ENCODE results near the gene TLCD3B.
A peak's percentile ranks its signal among the peaks of the same experiment; 100 is the strongest.
"Not testable (repeated sequence)": the region's sequence is repeated elsewhere in the genome, so short reads cannot be mapped to it uniquely, and the experiment has no call there.

Gene TLCD3B

GRCh38 chr16:30041841-30042240, 10.8 kb upstream of the TLCD3B start:
- Histone ChIP-seq H3K79me2 (ENCODE audit: control insufficient read depth, insufficient read depth, low read length, poor library complexity) (no peaks in the 10 kb centered on the region), H3K36me3 (ENCODE audit: control insufficient read depth in 1 of 2, insufficient read depth in 2 of 2, low read length in 2 of 2) (no peaks in the 10 kb centered on the region), H3K23ac (ENCODE audit: low read length) (no peak overlapping the region), H3K4me1 (ENCODE audit: control insufficient read depth in 1 of 2, insufficient read depth in 2 of 2, low read length in 2 of 2) (no peaks in the 10 kb centered on the region), H2AFZ (ENCODE audit: insufficient read depth, low read length, poor library complexity) (no peak overlapping the region), H4K8ac (ENCODE audit: low read depth, low read length) (no peak overlapping the region), H4K12ac (ENCODE audit: low read depth, low read length) (no peak overlapping the region), H2BK12ac (ENCODE audit: low read length) (no peak overlapping the region), H2BK5ac (ENCODE audit: low read depth, low read length, poor library complexity) (no peak overlapping the region), H3K14ac (ENCODE audit: low read length) (no peak overlapping the region), H3K79me1 (ENCODE audit: low read length) (no peaks in the 10 kb centered on the region), H3K9ac (ENCODE audit: low read length) (no peak overlapping the region), H4K91ac (ENCODE audit: low read depth, low read length) (no peak overlapping the region), H3K4ac (ENCODE audit: low read depth, low read length) (no peak overlapping the region), H2AK5ac (ENCODE audit: low read length) (no peak overlapping the region), H3K4me3 (ENCODE audit: low read depth, low read length) (no peak overlapping the region), H3K27ac (ENCODE audit: low read depth, low read length) (no peak overlapping the region), H3K4me2 (ENCODE audit: low read length) (no peak overlapping the region), H3K18ac (ENCODE audit: low read length) (no peak overlapping the region), H3K27me3 (ENCODE audit: insufficient read depth, low read length) (no peaks in the 10 kb centered on the region), H3K9me3 (ENCODE audit: insufficient read depth, low read depth, low read length) (peaks cover 4% of the 10 kb centered on the region), H2BK120ac (ENCODE audit: insufficient read depth, low read length, poor library complexity) (no peak overlapping the region)
- WGBS (ENCODE audit: extremely low coverage, insufficient coverage, insufficient read length): no CpG with 5 or more reads among the region's 5 CpGs
- DNase-seq: peak in 1 of 2 donors; percentile 55

DNA sequence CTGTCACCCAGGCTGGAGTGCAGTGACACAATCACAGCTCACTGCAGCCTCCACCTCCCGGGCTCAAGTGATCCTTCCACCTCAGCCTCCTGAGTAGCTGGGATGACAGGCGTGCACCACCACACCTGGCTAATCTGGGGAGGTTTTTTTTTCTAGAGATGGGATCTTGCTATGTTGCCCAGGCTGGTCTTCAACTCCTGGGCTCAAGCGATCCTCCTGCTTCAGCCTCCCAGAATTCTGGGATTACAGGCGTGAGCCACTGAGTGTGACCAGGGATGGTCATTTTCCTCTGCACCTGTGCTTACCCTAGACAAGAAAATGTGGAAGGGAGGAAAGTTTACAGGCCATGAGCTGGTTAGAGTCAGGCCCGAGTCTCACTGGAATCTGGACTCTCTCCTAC, 9.6 kb upstream of the TLCD3B start:
- not testable (repeated sequence) for H3K9ac ChIP-seq (ENCODE audit: low read length); H3K27ac ChIP-seq (ENCODE audit: low read depth, low read length); H2BK12ac ChIP-seq (ENCODE audit: low read length); H3K4ac ChIP-seq (ENCODE audit: low read depth, low read length); H2AFZ ChIP-seq (ENCODE audit: insufficient read depth, low read length, poor library complexity); H3K18ac ChIP-seq (ENCODE audit: low read length); H3K14ac ChIP-seq (ENCODE audit: low read length); H2BK120ac ChIP-seq (ENCODE audit: insufficient read depth, low read length, poor library complexity); H3K79me2 ChIP-seq (ENCODE audit: control insufficient read depth, insufficient read depth, low read length, poor library complexity); H3K36me3 ChIP-seq (ENCODE audit: control insufficient read depth in 1 of 2, insufficient read depth in 2 of 2, low read length in 2 of 2); H3K23ac ChIP-seq (ENCODE audit: low read length); DNase-seq; H4K91ac ChIP-seq (ENCODE audit: low read depth, low read length); H4K12ac ChIP-seq (ENCODE audit: low read depth, low read length); H3K4me3 ChIP-seq (ENCODE audit: low read depth, low read length); H4K8ac ChIP-seq (ENCODE audit: low read depth, low read length); H2BK5ac ChIP-seq (ENCODE audit: low read depth, low read length, poor library complexity); H3K79me1 ChIP-seq (ENCODE audit: low read length); H3K4me2 ChIP-seq (ENCODE audit: low read length); H3K4me1 ChIP-seq (ENCODE audit: control insufficient read depth in 1 of 2, insufficient read depth in 2 of 2, low read length in 2 of 2); H3K27me3 ChIP-seq (ENCODE audit: insufficient read depth, low read length); H3K9me3 ChIP-seq (ENCODE audit: insufficient read depth, low read depth, low read length); H2AK5ac ChIP-seq (ENCODE audit: low read length)
- no CpG with 5 or more reads among the region's 5 CpGs for WGBS (ENCODE audit: extremely low coverage, insufficient coverage, insufficient read length)

GRCh38 chr16:30040221-30040620, 9.2 kb upstream of the TLCD3B start:
- no peak overlapping the region for H2BK120ac ChIP-seq (ENCODE audit: insufficient read depth, low read length, poor library complexity)
- DNase-seq: no peak
- H2AFZ ChIP-seq (ENCODE audit: insufficient read depth, low read length, poor library complexity): no peak overlapping the region
- H3K14ac ChIP-seq (ENCODE audit: low read length): no peak overlapping the region
- no peak overlapping the region for H3K4me2 ChIP-seq (ENCODE audit: low read length)
- no peak overlapping the region for H3K4me3 ChIP-seq (ENCODE audit: low read depth, low read length)
- no peaks in the 10 kb centered on the region for H3K27me3 ChIP-seq (ENCODE audit: insufficient read depth, low read length)
- no peaks in the 10 kb centered on the region for H3K79me1 ChIP-seq (ENCODE audit: low read length)
- H2BK5ac ChIP-seq (ENCODE audit: low read depth, low read length, poor library complexity): no peak overlapping the region
- H3K23ac ChIP-seq (ENCODE audit: low read length): no peak overlapping the region
- H3K9me3 ChIP-seq (ENCODE audit: insufficient read depth, low read depth, low read length): peaks cover 1% of the 10 kb centered on the region
- no peak overlapping the region for H3K18ac ChIP-seq (ENCODE audit: low read length)
- H3K79me2 ChIP-seq (ENCODE audit: control insufficient read depth, insufficient read depth, low read length, poor library complexity): no peaks in the 10 kb centered on the region
- no peaks in the 10 kb centered on the region for H3K36me3 ChIP-seq (ENCODE audit: control insufficient read depth in 1 of 2, insufficient read depth in 2 of 2, low read length in 2 of 2)
- H3K9ac ChIP-seq (ENCODE audit: low read length): no peak overlapping the region
- no peaks in the 10 kb centered on the region for H3K4me1 ChIP-seq (ENCODE audit: control insufficient read depth in 1 of 2, insufficient read depth in 2 of 2, low read length in 2 of 2)
- H3K27ac ChIP-seq (ENCODE audit: low read depth, low read length): no peak overlapping the region
- H4K8ac ChIP-seq (ENCODE audit: low read depth, low read length): no peak overlapping the region
- H4K91ac ChIP-seq (ENCODE audit: low read depth, low read length): no peak overlapping the region
- WGBS (ENCODE audit: extremely low coverage, insufficient coverage, insufficient read length): no CpG with 5 or more reads among the region's 5 CpGs
- H2AK5ac ChIP-seq (ENCODE audit: low read length): no peak overlapping the region
- no peak overlapping the region for H3K4ac ChIP-seq (ENCODE audit: low read depth, low read length)
- H4K12ac ChIP-seq (ENCODE audit: low read depth, low read length): no peak overlapping the region
- no peak overlapping the region for H2BK12ac ChIP-seq (ENCODE audit: low read length)

- no peak overlapping the region for H2AFZ ChIP-seq (ENCODE audit: insufficient read depth, low read length, poor library complexity)
- H3K79me1 ChIP-seq (ENCODE audit: low read length): no peaks in the 10 kb centered on the region
- no peak for DNase-seq
- H3K27me3 ChIP-seq (ENCODE audit: insufficient read depth, low read length): peaks cover 25% of the 10 kb centered on the region
- WGBS (ENCODE audit: extremely low coverage, insufficient coverage, insufficient read length): no CpG with 5 or more reads among the region's 7 CpGs
- no peak overlapping the region for H2BK12ac ChIP-seq (ENCODE audit: low read length)
- no peak overlapping the region for H3K9ac ChIP-seq (ENCODE audit: low read length)
- no peak overlapping the region for H2AK5ac ChIP-seq (ENCODE audit: low read length)
- H4K91ac ChIP-seq (ENCODE audit: low read depth, low read length): no peak overlapping the region
- no peak overlapping the region for H2BK120ac ChIP-seq (ENCODE audit: insufficient read depth, low read length, poor library complexity)
- no peak overlapping the region for H3K4me3 ChIP-seq (ENCODE audit: low read depth, low read length)
- no peak overlapping the region for H2BK5ac ChIP-seq (ENCODE audit: low read depth, low read length, poor library complexity)
- no peak overlapping the region for H3K27ac ChIP-seq (ENCODE audit: low read depth, low read length)
- no peak overlapping the region for H3K23ac ChIP-seq (ENCODE audit: low read length)
- H3K4me2 ChIP-seq (ENCODE audit: low read length): no peak overlapping the region
- no peaks in the 10 kb centered on the region for H3K4me1 ChIP-seq (ENCODE audit: control insufficient read depth in 1 of 2, insufficient read depth in 2 of 2, low read length in 2 of 2)
- H4K12ac ChIP-seq (ENCODE audit: low read depth, low read length): no peak overlapping the region
- no peaks in the 10 kb centered on the region for H3K79me2 ChIP-seq (ENCODE audit: control insufficient read depth, insufficient read depth, low read length, poor library complexity)
- H3K4ac ChIP-seq (ENCODE audit: low read depth, low read length): no peak overlapping the region
- H3K14ac ChIP-seq (ENCODE audit: low read length): no peak overlapping the region
- H3K18ac ChIP-seq (ENCODE audit: low read length): no peak overlapping the region
- no peaks in the 10 kb centered on the region for H3K36me3 ChIP-seq (ENCODE audit: control insufficient read depth in 1 of 2, insufficient read depth in 2 of 2, low read length in 2 of 2)
- H4K8ac ChIP-seq (ENCODE audit: low read depth, low read length): no peak overlapping the region
- H3K9me3 ChIP-seq (ENCODE audit: insufficient read depth, low read depth, low read length): peaks cover 2% of the 10 kb centered on the region
Measured at GRCh38 chr16:30033270-30033669, 2.2 kb upstream of the TLCD3B start.
